ENCODE measurements around the gene FOLR2.

DNA sequence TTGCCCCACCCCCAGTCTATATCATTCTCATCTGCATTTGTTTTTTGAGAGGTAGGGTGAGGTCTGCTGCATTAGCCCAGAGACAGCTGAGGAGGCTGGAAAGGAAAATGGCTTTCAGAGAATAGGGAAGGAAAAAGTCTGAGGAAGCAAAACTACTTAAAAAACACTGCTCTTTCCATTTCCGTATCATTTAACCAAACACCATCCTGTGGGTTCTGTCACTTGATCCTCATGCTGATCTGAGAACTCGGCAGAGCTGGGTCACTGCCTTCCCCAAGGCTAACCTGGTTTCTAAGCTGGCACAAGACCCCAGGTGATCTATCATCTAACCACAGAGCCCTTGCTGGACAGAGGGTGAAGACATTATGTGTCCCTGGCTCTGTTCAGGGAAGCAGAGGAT, 1.2 kb downstream of the FOLR2 start:
- TF ChIP-seq, protein P1, sequence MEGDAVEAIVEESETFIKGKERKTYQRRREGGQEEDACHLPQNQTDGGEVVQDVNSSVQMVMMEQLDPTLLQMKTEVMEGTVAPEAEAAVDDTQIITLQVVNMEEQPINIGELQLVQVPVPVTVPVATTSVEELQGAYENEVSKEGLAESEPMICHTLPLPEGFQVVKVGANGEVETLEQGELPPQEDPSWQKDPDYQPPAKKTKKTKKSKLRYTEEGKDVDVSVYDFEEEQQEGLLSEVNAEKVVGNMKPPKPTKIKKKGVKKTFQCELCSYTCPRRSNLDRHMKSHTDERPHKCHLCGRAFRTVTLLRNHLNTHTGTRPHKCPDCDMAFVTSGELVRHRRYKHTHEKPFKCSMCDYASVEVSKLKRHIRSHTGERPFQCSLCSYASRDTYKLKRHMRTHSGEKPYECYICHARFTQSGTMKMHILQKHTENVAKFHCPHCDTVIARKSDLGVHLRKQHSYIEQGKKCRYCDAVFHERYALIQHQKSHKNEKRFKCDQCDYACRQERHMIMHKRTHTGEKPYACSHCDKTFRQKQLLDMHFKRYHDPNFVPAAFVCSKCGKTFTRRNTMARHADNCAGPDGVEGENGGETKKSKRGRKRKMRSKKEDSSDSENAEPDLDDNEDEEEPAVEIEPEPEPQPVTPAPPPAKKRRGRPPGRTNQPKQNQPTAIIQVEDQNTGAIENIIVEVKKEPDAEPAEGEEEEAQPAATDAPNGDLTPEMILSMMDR (IDR thresholded peaks at IDR 0.05): no peak
- no peak for TF ChIP-seq POLR2A (IDR thresholded peaks at IDR 0.05)
